ENCODE data around the gene OPCML. TPM values are rescaled to one million over a fixed set of nuclear protein-coding genes. Genes with fewer than 3 reads are reported as not detected.

The OPCML gene
- total and polyA plus RNA-seq, 2 donors (not counting 1 experiment from before 2014, with no cell fraction given) = not detected

GRCh38 chr11:133530501-133530835, 1.8 kb downstream of the OPCML start:
- no peak for TF ChIP-seq CTCF (IDR thresholded peaks at IDR 0.05)
- TF ChIP-seq EZH2 (IDR thresholded peaks at IDR 0.05; ENCODE audit: borderline replicate concordance, insufficient read depth, low read depth, low read length, poor library complexity, severe bottlenecking) = no peak
- H3K27me3 Mint-ChIP-seq = peaks cover 41% of the 10 kb centered on the region
- intact Hi-C loops (cut with micrococcal nuclease) = no loop called here
- no peak for DNase-seq
- H2AFZ ChIP-seq (ENCODE audit: insufficient read depth, low read depth, low read length, poor library complexity, severe bottlenecking) = no peak overlapping the region
- H3K79me2 ChIP-seq (ENCODE audit: control insufficient read depth, insufficient read depth, low read length) = no peaks in the 10 kb centered on the region
- no peaks in the 10 kb centered on the region for H4K20me1 ChIP-seq (ENCODE audit: control insufficient read depth, insufficient read depth, low read length, poor library complexity, severe bottlenecking)
- ATAC-seq (ENCODE audit: low read depth) = no peak
- no peak overlapping the region for H3K4me2 ChIP-seq (replicated peaks; ENCODE audit: low read depth, low read length, poor library complexity, severe bottlenecking)
- H3K27ac ChIP-seq (ENCODE audit: low read length in 2 of 2) = no peak overlapping the region
- H3K9ac ChIP-seq (ENCODE audit: low read length) = no peak overlapping the region
- H3K4me3 ChIP-seq (ENCODE audit: control extremely low read depth in 1 of 5, extremely low read depth in 1 of 5, insufficient read depth in 1 of 5, low read depth in 2 of 5, low read length in 4 of 5) = no peak overlapping the region
- CTCF ChIA-PET = no interaction called here
- H3K36me3 ChIP-seq (replicated peaks in 1 of 2; ENCODE audit: control extremely low read depth in 1 of 2, control insufficient read depth in 1 of 2, extremely low read depth in 1 of 2, insufficient read depth in 2 of 2, low read length in 1 of 2) = no peaks in the 10 kb centered on the region
- no peaks in the 10 kb centered on the region for H3K4me1 Mint-ChIP-seq
- no peak overlapping the region for H3K4me3 Mint-ChIP-seq
- 25% methylated on average over 3 of the region's 3 CpGs for whole genome bisulfite sequencing (ENCODE audit: insufficient coverage)
- peaks cover 0 to 15% (median 0%) of the 10 kb centered on the region in 3 donors for H3K9me3 ChIP-seq (ENCODE audit: control extremely low read depth in 1 of 3, control insufficient read depth in 2 of 3, insufficient read depth in 1 of 3, low read length in 2 of 3)
- POLR2A ChIA-PET = no interaction called here
- H3K4me1 ChIP-seq (ENCODE audit: control insufficient read depth in 2 of 2, insufficient read depth in 2 of 2, low read length in 2 of 2) = no peaks in the 10 kb centered on the region
- H3K27ac Mint-ChIP-seq = no peak overlapping the region
- H3K27me3 ChIP-seq (replicated peaks in 1 of 4; ENCODE audit: control extremely low read depth in 1 of 4, control insufficient read depth in 3 of 4, insufficient read depth in 4 of 4, low read length in 3 of 4) = peaks cover 0 to 20% (median 3%) of the 10 kb centered on the region in 4 experiments
- H3K9me3 Mint-ChIP-seq (ENCODE audit: insufficient read depth) = no peaks in the 10 kb centered on the region

GRCh38 chr11:133529807-133530500, 2.3 kb downstream of the OPCML start:
- 13% methylated on average over 17 of the region's 18 CpGs for WGBS (ENCODE audit: insufficient coverage)
- ChIA-PET CTCF (no interaction called here), POLR2A (no interaction called here)
- H3K36me3 ChIP-seq (replicated peaks in 1 of 2; ENCODE audit: control extremely low read depth in 1 of 2, control insufficient read depth in 1 of 2, extremely low read depth in 1 of 2, insufficient read depth in 2 of 2, low read length in 1 of 2) = no peaks in the 10 kb centered on the region
- H3K27me3 ChIP-seq (replicated peaks in 1 of 4; ENCODE audit: control extremely low read depth in 1 of 4, control insufficient read depth in 3 of 4, insufficient read depth in 4 of 4, low read length in 3 of 4) = peaks cover 0 to 20% (median 3%) of the 10 kb centered on the region in 4 experiments
- H4K20me1 ChIP-seq (ENCODE audit: control insufficient read depth, insufficient read depth, low read length, poor library complexity, severe bottlenecking) = no peaks in the 10 kb centered on the region
- ATAC-seq (ENCODE audit: low read depth) (no peak), DNase-seq (no peak)
- TF ChIP-seq EZH2 (IDR thresholded peaks at IDR 0.05; ENCODE audit: borderline replicate concordance, insufficient read depth, low read depth, low read length, poor library complexity, severe bottlenecking) = no peak
- TF ChIP-seq CTCF (IDR thresholded peaks at IDR 0.05) = no peak
- H3K9me3 ChIP-seq (ENCODE audit: control extremely low read depth in 1 of 3, control insufficient read depth in 2 of 3, insufficient read depth in 1 of 3, low read length in 2 of 3) = peaks cover 0 to 14% (median 0%) of the 10 kb centered on the region in 3 donors
- Mint-ChIP-seq H3K9me3 (ENCODE audit: insufficient read depth) (peaks cover under 1% of the 10 kb centered on the region), H3K4me1 (no peaks in the 10 kb centered on the region), H3K27ac (no peak overlapping the region), H3K27me3 (peaks cover 41% of the 10 kb centered on the region), H3K4me3 (no peak overlapping the region)
- H3K4me1 ChIP-seq (ENCODE audit: control insufficient read depth in 2 of 2, insufficient read depth in 2 of 2, low read length in 2 of 2) = no peaks in the 10 kb centered on the region
- H3K27ac ChIP-seq (ENCODE audit: low read length in 2 of 2) = no peak overlapping the region
- no peak overlapping the region for H3K4me3 ChIP-seq (ENCODE audit: control extremely low read depth in 1 of 5, extremely low read depth in 1 of 5, insufficient read depth in 1 of 5, low read depth in 2 of 5, low read length in 4 of 5)
- H2AFZ ChIP-seq (ENCODE audit: insufficient read depth, low read depth, low read length, poor library complexity, severe bottlenecking) = no peak overlapping the region
- intact Hi-C loops (cut with micrococcal nuclease) = no loop called here
- H3K9ac ChIP-seq (ENCODE audit: low read length) = no peak overlapping the region
- H3K4me2 ChIP-seq (replicated peaks; ENCODE audit: low read depth, low read length, poor library complexity, severe bottlenecking) = no peak overlapping the region
- no peaks in the 10 kb centered on the region for H3K79me2 ChIP-seq (ENCODE audit: control insufficient read depth, insufficient read depth, low read length)
